ENCODE results near the gene TCEA2.

Gene TCEA2

DNA sequence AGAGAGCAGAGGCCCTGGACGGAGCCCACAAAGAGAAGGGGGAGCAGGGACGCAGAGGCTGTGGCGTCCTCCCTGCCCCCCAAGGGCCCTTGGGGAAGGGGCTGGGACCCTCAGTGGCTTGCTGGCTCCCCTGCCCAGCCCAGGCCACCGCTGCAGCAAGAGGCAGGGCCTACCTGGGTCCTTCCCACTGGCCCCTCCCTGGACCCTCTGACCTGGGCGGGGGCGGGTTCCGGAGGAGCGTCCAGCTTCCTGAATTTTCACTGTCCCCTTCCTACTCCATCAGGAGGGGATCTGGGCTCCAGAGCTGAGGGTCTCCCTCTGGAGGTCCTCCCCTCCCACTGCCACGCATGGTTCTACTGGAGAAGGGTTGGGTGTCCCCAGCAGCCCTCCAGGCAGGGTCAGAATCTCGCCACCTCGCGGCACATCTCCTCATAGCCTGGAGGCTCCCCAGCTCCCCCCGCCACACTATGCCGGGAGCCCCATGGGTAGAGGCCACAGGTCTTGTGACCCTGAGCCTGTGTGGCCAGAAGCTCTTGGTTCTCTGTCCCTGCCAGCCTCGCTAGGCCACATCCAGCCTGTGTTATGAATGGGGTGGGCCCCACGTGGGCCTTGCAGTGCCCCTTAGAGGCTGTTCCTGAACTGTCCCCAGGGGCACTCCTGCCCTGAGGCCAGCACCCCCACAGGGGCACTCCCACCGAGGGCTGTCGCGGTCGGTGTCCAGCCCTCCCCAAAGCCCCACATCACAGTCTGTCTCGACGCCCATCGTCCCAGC lies 12.6 kb upstream of the TCEA2 start:
- no peak for DNase-seq

DNA sequence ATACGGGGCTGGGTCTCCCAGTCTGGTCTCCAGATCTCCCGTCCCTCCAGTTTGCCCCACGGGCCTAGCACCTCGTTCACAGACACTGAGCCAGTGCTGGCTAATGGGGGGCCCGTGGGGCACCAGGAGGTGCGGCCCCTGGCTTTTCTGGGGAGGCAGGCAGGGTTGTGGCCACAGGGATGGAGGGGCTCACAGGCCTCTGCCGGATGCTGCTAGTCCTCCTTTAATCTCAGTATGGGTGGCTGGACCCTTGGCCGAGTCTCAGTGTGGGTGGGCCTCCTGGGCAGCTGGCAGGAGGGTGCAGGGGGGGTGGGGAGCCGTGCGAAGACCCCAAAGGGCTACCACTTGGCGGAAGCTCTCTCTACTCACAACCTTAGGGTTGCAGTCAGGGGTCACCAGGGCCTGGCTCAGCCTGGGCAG lies 12.0 kb upstream of the TCEA2 start:
- no peak for DNase-seq

DNA sequence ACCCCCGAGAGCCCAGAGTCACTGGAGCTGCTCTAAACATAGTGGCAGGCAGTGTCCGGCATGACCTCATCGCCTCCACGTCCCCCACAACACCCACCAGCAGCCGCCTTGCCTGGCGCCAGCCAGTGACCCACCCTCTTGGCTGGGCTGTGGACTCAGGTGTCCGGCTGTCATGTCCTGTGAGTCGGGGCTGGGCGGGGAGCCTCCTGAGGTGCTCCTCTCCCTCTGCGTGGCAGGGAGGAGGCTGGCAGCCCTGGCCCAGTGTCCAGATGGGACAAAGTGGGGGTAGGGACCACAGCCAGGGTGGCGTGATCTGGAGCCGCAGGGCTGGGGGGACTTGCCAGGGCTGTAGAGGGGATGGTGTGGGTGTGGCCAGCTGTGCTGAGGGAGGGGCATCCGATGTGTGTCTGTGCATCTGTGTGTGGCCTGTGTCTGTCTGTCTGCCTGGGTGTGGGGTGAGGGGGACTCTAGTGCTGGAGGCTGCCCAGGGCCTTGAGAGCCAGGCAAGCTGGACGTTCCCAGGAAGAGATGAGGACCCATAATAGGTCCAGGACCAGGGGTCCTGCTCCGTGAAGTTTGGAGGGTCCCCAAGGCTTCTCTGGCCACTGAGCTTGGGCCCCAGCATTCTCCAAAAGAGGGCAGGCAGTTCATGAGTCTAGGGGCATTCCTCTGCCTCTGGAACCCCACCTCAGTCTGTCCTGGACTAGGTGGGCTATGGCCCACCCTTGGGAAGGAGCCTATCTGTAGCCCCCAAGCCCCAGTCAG lies 11.3 kb upstream of the TCEA2 start:
- no peak for DNase-seq

DNA sequence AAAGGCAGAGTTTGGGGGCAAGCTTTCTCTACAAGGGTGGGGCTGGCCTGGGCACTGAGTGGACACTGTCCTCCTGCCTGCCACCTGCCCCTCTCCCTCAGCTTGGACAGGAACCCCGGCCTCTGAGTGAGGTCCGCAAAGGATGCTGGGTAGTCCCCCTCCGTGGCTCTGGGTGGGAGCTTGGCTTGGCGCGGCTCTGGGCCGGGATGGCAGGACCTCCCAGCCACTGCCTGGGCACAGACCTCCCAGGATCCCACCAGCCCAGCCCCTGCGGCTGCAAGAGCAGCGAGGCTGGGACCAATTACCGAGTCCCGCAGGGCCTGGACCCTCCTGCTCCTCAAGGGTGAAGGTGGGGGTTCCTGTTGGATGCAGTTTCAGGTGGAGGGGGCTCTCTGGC lies 10.7 kb upstream of the TCEA2 start:
- DNase-seq: no peak

DNA sequence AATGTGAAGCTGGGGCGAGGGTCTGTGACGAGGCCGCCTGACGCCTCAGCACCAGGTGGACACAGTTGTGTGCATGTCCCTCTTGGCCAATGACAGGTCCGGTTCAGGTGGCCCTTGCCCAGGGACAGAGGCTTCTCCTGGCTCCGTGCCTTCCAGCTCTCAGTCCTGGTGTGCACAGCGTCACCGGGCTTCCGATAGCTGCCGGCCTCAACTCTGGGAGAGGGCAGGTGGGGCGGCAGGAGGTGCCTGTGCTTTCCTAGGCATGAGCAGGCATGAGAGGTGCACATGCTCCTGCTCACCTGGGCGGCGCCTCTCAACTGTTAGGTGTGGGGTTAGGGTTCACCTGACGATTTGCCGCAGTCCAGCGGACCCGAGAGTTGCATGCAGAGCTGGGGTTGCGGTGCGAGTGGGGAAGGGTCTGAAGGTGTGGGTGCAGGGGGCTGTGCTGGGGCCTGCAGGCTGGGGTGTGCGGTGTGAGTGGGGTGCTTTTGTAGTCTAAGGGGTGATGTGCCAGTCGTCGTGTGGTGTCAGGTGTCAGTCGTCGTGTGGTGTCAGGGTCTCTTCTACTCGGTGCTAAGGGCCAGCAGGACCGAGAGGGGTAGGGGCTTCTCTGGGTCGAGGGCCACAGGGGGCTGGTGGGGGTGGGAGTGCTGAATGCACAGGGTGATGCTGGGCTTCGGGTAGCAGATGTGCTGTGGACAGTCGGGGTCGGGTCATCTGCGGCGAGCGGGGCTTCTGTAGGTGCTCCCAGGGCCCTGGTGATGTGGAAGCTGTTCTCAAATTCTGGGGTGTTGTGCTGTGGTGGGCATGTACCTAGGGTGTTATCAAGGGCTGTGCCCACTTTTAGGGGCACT lies 9.8 kb upstream of the TCEA2 start:
- no peak for DNase-seq

DNA sequence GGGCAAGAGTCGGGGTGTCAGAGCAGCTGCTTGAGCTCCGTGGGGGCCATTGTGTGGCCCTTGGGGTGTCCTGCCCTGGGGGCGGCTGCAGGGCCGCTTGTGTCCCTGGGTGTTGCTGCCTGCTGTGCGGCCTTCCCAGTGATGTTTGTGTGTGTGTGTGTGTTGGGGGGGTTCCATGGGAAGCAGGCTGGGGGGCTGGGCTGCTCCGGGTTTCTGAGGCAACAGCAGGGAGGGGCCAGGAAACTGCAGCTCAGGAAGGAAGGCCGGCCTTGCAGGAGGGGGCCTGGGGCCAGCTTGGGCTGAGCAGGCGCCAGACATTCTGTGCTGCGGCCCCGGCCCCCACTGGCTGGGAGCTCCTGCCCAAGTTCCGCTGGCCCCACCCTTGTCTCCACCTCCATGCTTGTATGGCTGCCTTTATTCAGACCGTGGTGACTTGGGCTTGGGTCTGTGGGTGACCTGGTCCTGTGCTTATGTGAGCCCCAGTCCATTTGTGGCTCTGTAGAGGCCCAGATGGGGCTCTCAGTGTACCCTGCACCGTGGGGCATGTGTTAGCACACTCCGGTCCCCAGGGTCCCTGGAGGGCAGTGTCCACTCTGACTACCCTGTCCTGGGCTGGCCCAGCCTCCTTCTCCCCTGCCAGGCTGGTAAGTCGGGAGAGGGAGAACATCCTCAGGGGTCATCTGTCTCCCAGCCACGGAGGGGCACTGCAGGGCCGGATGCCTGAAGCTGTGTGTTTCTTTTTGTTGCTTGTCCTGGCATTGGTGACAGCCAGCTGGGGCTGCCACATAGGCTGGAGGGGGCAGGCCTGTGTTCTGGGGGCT lies 8.9 kb upstream of the TCEA2 start:
- DNase-seq: no peak

DNA sequence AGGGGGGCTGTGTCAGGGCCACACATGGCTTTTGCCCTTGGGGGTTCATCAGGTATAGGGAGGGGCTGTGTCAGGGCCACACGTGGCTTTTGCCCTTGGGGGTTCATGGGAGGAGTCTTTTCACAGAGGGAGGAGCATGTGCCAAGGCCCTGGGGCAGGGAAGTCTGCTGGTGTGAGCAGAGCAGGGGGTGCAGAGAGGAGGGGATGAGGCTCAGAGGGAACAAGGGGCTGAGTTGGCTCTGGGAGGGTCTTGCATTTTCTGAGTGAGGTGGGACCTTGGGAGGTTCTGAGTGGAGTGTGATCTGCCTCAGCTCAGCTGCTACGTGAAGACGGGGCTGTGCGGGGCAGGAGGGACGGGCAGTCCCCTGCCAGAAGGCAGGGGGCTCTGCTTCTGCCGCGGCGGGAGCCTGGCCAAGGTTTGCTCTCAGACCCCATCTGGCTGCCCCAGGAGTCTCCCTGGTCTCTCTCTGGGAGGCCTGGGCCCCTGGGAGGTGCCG lies 7.6 kb upstream of the TCEA2 start:
- DNase-seq: no peak

DNA sequence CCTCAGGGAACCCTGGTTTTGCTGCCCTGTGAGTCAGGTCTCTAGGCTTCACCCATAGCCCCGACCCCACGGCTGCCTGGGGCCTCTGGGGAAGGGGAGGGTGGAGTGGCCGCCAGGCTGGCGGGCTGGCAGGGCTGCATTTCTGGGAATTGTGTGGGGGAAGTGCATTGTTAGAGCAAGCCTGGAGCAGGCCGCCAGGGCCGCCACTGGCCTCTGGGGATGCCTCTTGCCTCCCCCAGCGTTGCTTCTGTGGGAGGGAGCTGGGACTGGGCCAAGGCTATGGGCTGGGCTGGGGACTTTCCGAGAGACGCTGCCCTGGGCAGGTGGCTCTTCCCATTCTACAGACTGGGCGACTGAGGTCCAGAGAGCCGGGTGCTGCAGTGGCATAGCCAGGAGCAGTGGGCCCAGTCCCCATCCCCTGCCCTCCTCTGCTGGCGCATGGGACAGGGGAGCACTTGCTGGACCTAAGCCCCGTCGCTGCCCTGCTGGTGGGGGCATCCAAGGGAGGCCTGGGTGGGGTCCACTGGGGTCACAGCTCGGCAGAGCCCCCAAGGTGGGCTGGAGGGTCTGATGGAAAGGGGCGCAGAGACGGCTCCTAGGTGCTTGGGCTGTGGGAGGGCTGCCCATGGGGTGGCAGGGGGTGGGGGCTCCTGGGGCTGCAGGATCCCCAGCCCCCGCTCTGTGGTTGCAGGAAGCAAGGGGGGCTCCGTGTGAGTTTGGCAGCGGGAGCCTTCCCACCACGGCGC lies 6.9 kb upstream of the TCEA2 start:
- no peak for DNase-seq

DNA sequence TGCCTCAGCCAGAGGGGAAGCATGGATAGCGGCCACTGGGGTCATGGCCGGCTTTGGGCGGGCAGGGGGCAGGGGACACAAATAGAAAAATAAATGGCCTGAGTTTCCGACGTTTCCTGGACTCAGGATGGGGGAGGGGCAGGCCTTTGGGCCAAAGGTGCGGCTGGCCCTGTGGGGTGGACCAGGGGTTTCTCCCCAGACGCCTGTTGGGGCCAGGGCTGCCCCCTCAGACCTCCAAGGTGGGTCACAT lies 6.4 kb upstream of the TCEA2 start:
- no peak for DNase-seq

DNA sequence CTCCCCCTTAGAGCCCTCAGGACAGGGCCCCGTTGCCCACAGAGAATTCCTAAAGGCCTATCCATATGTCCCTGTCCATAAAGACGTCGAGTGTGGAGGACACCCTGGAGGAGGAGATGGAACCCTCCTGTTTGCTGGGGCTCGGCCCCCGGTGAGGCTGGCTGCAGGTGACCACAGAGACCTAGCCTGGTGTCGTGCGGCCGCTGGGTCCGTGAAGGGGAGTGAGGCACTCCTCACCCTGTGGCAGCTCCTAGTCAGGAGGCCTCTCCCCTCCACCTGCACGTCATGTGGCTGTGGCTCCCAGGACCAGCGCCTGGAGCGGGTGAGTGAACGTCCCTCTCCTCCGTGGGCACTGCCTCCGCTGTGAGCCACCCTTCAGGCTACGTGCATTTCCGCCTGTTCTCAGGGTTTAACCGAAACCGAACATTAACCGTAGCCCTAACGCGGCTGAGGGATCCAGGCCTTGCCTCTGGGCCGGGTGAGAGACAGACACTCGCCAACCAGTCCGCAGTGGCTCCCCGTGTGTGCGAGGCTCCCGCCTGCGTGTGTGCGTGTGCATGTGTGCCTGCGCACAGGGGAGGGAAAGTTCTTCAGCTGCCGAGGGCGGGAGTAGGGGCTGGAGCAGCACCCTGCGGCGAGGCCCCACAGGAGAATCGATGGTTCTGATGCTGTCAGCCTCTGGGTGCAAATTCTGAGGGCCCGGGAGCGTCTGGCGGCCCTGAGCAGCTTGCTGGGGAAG lies 5.9 kb upstream of the TCEA2 start:
- DNase-seq: no peak

DNA sequence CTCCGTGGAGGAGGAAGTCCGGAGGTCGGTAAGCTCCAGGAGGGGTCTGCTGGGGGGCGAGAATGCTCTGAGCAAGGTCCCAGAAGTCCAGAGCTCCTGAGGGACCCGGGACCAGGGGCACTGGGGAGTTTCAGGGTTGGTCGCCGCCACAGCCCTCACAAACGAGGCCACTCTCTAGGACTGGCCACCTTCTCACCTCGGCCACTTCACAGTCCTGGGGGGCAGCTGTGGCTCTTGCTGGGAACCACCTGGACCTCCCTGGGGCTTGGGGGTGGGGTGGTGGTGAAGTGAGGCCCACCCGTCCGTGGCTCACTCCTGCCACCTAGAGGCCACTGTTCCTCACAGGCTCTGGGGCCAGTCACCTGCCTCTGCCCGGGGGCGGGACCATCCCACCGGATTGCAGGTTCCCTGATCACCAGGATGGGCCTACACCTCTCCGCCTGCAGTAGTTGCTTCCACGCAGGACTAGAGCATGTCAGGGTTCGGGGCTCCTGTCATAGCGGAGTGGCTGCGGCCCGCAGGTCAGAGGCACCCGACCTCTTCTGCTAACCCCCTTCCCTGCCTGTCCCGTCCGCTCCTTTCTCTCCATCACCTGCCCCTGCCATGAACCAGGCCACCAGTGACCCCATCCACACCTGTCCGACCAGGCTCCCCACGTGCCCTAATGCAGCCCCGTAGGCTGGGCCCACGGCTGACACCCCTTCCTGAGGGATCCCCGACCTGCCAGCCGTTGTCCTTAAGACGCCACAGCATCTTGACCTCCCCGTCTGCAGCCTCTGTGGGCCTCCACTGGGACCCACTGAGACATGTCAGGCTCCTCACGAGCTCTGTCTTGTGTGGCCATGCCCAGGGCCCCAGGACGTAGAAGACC lies 5.1 kb upstream of the TCEA2 start:
- DNase-seq: no peak

DNA sequence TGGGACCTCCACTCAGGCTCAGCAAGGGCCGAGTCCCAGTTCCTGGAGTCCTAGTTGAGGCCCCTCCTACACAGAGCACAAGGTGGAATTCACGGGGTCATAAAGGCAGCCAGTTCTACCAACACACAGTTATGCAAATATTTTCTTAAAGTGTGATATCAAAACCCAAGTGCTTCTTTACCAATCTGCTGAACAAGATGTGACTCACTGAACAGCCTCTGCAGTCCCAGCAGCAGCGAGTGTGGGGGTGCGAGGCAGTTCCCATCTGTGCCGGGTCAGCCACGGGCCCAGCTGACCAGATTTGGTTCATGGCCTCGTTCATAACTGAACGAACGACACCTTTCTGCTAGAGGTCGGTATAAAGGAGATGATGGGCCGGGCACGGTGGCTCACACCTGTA lies 4.5 kb upstream of the TCEA2 start:
- no peak for DNase-seq

DNA sequence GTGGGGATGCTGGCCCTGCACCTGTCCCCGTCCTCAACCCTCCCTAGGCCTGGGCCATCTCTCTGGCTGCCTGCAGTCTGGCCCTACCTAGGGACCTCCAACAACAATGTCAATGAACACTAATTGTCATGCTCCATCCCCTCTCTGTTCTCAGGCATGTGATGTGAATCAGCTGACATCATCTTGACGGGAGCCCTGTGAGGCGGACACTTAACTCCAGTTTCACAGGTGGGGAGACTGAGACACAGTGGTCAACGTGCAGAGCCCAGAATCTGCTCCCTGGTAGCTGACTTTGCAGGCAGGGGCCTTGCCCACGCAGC lies 762 bp upstream of the TCEA2 start:
- DNase-seq: no peak

DNA sequence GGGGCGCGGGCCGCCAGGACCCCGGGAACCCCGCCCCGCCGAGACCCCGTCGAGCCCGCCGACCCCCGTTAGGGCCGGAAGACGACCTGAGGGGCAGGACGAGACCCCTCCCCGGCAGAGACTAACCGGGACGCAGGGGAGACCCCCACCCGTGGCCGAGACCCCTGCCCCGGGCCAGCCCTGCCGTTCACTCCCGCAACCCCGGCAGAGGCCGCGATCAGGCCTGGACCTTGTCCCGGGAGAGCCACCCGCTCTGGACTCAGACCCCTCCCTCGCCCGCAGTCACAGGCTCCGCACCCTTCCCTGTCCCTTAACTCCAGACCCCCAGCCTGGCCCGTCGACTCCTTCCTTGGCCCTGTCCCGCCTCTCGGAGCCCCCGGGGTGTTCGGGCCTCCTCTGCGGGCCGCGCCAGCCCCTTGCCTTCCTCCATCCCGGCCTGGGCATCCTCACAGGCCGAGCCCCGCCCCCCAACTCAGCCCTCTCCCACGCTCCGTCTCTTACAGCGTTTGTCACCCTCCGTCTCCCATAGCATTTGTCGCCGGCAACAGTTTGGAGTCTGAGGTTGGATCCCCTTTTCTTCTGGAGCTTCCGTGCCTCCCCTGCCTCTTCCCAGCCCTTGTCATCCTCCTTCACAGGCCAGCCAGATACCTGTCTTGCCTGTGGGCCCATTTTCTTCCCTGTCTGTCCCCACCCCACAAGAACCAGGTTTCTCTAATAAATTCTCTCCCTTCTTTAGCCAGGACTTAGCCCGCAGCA lies 569 bp downstream of the TCEA2 start:
- no peak for DNase-seq

DNA sequence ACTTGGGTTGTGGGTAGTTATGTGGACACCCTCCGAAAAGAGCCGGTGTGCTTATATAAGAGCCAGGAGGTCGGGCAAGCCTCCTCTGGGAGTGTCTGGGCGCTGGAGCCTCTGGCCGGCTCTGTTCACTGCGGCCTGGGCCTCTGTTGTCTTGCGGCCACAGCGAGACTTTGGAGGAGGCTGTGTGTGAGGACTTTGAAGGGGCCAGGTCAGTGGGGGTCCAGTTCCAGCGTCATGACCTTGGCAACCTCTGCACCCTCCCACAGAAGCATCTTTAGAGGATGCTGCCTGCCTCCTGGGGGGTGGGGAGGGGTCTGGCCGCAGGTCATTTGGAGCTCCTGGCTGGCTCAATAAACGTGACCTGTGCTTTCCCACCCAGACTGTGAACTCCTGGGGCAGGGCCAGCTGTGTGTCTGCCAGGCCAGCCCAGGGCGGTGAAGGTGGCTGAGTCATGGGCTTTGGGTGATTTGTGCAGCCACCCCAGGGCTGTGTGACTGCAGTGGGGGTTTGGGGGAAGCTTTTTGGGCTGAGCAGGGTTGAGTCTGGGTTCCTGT lies 1.2 kb downstream of the TCEA2 start:
- DNase-seq: no peak

DNA sequence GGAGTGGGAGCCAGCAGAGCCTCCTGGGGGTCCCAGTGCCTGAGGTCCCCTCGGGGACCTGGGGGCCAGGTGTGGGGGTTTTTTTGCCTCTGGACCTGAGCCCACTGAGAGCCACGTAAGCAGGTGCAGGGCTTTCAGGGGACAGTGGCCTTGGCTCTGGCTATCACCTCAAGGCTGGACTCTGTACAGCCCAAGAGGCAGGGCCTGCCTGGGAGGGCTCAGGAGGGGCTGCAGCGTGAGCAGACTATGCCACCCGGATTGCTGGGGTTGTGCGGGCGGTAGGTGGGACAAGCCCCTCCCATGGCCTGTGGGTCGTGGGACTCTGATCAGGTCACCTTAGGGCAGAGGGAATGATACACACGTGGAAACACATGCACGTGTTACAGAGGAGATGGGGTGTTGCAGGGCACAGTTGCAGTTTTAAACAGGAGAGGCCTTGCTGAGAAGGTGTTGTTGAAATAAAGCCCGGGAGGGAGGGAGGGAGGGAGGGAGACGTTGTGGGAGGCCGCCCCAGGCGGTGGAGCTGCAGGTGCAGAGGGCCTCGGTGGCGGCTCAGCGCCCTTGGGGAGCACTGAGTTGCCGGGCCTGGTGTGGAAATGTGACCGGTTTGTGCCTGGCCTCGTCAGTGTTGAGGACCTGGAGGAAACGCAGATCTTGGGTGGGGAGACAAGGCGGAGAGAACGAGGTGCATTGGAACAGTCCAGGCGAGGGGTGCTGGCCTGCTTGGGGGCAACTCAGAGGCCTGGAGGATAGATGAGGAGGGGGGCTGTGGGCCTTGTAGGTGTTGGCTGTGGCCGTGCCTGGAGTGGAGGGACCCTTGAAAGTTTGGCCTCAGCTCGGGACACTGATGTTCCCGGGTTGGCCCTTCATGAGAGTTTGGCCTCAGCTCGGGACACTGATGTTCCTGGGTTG lies 2.3 kb downstream of the TCEA2 start:
- DNase-seq: no peak

DNA sequence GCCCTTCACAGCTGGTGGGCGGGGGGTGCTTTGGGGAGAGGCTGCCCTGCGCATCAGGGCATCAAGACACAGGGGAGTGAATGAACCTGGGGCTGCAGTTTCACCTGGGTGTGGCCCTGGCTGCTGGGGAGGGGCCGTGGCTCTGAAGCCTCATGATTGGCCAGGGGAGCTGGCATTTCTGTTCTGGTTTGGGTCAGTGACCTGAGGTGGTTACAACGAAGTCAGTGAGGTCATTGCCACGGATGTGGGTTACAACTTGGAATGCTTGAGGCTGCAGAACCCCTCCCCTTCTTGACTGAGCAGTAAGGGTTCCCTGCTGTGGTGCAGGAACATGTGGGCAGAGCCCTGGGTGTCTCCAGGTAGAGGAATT lies 3.0 kb downstream of the TCEA2 start:
- DNase-seq: no peak

DNA sequence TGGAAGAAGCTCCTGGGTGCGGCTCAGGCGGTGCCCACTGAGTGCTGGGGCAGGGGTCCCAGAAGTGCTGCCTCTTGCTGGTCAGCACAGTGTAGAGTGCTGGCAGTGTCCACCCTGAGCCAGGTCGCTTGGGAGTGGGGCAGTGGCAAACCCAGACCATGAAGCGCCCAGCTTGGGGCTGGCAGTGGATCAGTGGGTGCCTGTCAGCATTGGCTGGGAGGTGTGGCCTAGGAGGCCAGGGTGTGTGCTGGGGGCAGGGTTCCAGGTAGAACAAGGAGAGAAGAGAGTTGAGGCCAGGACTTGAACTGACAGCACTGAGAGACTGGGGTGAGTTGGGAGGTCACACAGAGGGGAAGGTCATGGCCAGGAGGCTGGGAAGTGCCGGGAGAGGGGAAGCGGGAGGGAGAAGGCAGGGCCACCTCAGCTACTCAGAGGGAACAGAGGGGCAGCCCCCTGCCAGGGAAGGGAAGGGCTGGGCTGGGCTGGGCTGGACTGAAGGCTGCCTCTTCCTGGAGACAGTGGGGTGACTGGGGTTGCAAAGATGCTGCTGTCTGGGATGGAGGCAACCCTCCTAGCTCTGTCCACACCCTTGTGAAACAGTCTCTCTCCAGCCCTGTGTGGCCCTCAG lies 4.1 kb downstream of the TCEA2 start:
- no peak for DNase-seq
